Esophagus muscularis mucosa (tissue), 4 donors: ENCODE results near the gene PCDH15.

Experiments used
- EP300 ChIP-seq: sonication (generic); formaldehyde crosslinking; IDR thresholded peaks from one replicate; pipeline ENCODE4 v1.6.1; 2017; ENCODE audit warnings: antibody characterized with exemption
- POLR2A ChIP-seq: fragments of 450-650 bp; IDR thresholded peaks from one replicate; pipeline ENCODE4 v1.6.1; 2017; ENCODE audit warnings: antibody characterized with exemption, moderate library complexity, mild to moderate bottlenecking, low read depth
- POLR2AphosphoS5 ChIP-seq, 2 donors: sonication (generic); formaldehyde crosslinking; IDR thresholded peaks; one replicate each; pipeline ENCODE4 v1.6.1; 2017; ENCODE audit warnings: antibody characterized with exemption in 2 of 2
- TF ChIP-seq, protein P1 (sequence below), 3 experiments: fragments of 200-600 bp in 2 of 3; fragments of 450-650 bp in 1 of 3; sonication (generic) in 2 of 3; IDR thresholded peaks; one replicate each; pipeline ENCODE4 v1.5.1; 2017 to 2019; ENCODE audit warnings: antibody characterized with exemption in 3 of 3, mild to moderate bottlenecking in 2 of 3, moderate library complexity in 1 of 3

GRCh38 chr10:53939654-53940053 is 861.4 kb downstream of the PCDH15 start:
- TF ChIP-seq, protein P1, sequence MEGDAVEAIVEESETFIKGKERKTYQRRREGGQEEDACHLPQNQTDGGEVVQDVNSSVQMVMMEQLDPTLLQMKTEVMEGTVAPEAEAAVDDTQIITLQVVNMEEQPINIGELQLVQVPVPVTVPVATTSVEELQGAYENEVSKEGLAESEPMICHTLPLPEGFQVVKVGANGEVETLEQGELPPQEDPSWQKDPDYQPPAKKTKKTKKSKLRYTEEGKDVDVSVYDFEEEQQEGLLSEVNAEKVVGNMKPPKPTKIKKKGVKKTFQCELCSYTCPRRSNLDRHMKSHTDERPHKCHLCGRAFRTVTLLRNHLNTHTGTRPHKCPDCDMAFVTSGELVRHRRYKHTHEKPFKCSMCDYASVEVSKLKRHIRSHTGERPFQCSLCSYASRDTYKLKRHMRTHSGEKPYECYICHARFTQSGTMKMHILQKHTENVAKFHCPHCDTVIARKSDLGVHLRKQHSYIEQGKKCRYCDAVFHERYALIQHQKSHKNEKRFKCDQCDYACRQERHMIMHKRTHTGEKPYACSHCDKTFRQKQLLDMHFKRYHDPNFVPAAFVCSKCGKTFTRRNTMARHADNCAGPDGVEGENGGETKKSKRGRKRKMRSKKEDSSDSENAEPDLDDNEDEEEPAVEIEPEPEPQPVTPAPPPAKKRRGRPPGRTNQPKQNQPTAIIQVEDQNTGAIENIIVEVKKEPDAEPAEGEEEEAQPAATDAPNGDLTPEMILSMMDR (IDR thresholded peaks at IDR 0.05) = no peak
- no peak for TF ChIP-seq POLR2A
- TF ChIP-seq POLR2AphosphoS5 (IDR thresholded peaks at IDR 0.05) = no peak
- TF ChIP-seq EP300 = no peak
